Measurements from ENCODE around the gene CFAP46. TPM values are rescaled to one million over a fixed set of nuclear protein-coding genes. Genes with fewer than 3 reads are reported as not detected.

CFAP46 gene
- total RNA-seq, 4 donors from 2014 or later = under 0.01 to 1.3 (median 0.28) TPM

DNA sequence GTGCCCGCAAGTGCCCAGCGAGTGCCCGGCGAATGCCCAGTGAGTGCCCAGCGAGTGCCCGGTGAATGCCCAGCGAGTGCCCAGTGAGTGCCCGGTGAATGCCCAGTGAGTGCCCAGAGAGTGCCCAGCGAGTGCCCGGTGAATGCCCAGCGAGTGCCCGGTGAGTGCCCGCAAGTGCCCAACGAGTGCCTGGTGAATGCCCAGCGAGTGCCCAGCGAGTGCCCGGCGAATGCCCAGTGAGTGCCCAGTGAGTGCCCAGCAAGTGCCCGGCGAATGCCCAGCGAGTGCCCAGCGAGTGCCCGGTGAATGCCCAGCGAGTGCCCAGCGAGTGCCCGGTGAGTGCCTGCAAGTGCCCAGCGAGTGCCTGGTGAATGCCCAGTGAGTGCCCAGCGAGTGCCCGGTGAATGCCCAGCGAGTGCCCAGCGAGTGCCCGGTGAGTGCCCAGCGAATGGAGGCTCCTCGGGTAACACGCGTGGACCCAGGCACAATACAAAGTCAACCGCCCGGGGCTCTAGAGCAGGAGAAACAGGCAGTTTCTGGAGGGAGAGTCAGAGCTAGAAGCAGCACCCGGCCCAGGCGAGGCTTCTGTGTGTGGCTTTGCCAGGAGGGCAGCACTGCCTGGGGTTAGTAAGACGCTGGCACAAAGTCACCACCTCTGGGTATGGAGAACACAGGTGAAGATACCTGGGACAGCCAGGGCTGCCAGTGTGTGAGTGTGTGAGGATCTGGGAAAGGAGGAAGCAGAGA, 38.2 kb upstream of the CFAP46 start:
- H3K4me1 ChIP-seq = no peaks in the 10 kb centered on the region
- no peaks in the 10 kb centered on the region for H3K36me3 ChIP-seq
- H3K27ac ChIP-seq (replicated peaks in 1 of 4) = no peak overlapping the region
- TF ChIP-seq POLR2A (IDR thresholded peaks at IDR 0.05; ENCODE audit: low read depth) (no peak), POLR2AphosphoS5 (IDR thresholded peaks at IDR 0.05) (no peak), EP300 (IDR thresholded peaks at IDR 0.05) (no peak), CTCF (IDR thresholded peaks at IDR 0.05) (no peak)
- intact Hi-C loops (cut with DNase I) = no loop called here
- DNase-seq (ENCODE audit: extremely low spot score) = no peak
- H3K27me3 ChIP-seq = peaks cover 0 to 24% (median 0%) of the 10 kb centered on the region in 4 donors
- 83% methylated on average over 16 of the region's 41 CpGs for WGBS
- H3K4me3 ChIP-seq = no peak overlapping the region
- H3K9me3 ChIP-seq = no peaks in the 10 kb centered on the region

DNA sequence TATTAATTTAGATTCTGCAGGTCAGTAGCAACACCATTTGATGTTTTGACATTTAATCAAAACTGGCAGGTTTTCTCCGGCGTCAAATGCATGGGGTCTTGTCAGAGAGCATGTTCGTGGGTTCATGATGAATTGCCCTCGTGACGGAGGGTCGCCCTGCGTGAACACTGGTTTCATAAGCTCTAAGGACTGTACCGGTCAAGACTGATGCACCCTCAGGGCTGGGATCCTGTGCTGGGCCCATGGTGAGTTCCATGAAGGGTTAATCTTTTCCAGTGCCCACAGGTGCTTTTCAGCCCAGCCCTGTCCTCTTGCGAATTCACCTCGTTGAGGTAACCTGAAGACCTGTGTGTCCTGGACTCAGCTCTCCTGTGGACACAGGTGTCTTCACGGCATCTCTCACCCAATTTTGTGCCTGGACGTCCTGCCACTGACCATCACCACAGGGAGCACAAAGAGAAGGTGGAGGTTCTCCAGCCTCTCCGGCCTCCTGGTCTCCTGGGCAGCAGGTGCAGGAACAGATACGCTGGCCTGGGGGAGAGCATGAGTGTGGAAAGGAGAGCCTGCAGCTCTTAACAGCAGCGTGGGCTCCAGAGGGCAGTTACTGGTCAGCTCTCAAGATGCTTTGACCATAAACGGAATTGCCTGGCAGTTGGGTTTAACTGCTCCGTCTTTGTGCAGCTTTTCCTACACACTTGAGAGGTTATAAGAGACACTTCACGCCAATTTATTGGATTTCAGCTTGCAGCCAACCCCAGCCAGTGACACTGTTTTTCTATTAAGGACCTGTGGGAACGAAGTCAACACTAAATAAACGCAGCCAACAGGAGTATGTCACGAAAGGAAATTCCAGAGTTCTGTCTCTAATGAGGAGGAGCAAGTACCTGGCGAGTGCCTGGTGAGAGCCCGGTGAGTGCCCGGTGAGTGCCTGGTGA, 37.4 kb upstream of the CFAP46 start:
- intact Hi-C loops (cut with DNase I) = no loop called here
- Histone ChIP-seq H3K4me3 (no peak overlapping the region), H3K27ac (replicated peaks in 1 of 4) (no peak overlapping the region), H3K9me3 (no peaks in the 10 kb centered on the region), H3K27me3 (peaks cover 0 to 24% (median 0%) of the 10 kb centered on the region in 4 donors), H3K4me1 (no peaks in the 10 kb centered on the region), H3K36me3 (no peaks in the 10 kb centered on the region)
- no peak for DNase-seq (ENCODE audit: extremely low spot score)
- TF ChIP-seq CTCF (IDR thresholded peaks at IDR 0.05) = no peak
- no peak for TF ChIP-seq POLR2A (IDR thresholded peaks at IDR 0.05; ENCODE audit: low read depth)
- TF ChIP-seq EP300 (IDR thresholded peaks at IDR 0.05) = no peak
- 72% methylated on average over 18 of the region's 24 CpGs for WGBS

GRCh38 chr10:132978542-132978941, 36.2 kb upstream of the CFAP46 start:
- Histone ChIP-seq H3K9me3 (no peaks in the 10 kb centered on the region), H3K36me3 (no peaks in the 10 kb centered on the region), H3K4me1 (no peaks in the 10 kb centered on the region), H3K4me3 (no peak overlapping the region), H3K27me3 (peaks cover 0 to 36% (median 0%) of the 10 kb centered on the region in 4 donors), H3K27ac (replicated peaks in 1 of 4) (no peak overlapping the region)
- DNase-seq (ENCODE audit: extremely low spot score) = no peak
- 86% methylated on average over 9 of the region's 9 CpGs for WGBS
- TF ChIP-seq CTCF (IDR thresholded peaks at IDR 0.05) = no peak
- TF ChIP-seq POLR2A (IDR thresholded peaks at IDR 0.05; ENCODE audit: low read depth) = no peak
- TF ChIP-seq EP300 (IDR thresholded peaks at IDR 0.05) = no peak
- TF ChIP-seq POLR2AphosphoS5 (IDR thresholded peaks at IDR 0.05) = no peak
- intact Hi-C loops (cut with DNase I) = no loop called here

DNA sequence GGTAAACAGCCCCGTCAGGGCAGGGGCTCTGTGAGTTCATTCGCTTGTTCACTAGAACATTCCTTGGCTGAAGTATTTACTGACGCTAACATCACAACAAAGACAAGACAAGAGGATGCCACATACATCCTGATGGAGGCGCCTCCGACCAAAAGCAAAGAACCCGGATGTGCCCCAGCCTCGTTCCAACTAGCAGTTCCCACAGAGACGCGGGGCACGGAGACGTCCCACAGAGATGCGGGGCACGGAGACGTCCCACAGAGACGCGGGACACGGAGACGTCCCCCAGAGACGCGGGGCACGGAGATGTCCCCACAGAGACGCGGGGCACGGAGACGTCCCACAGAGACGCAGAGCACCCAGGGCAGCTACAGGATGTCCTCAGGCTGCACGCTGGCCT, 35.4 kb upstream of the CFAP46 start:
- no peak for DNase-seq (ENCODE audit: extremely low spot score)
- H3K9me3 ChIP-seq = no peaks in the 10 kb centered on the region
- no peak overlapping the region for H3K4me3 ChIP-seq
- no peaks in the 10 kb centered on the region for H3K4me1 ChIP-seq
- peaks cover 0 to 43% (median 0%) of the 10 kb centered on the region in 4 donors for H3K27me3 ChIP-seq
- no peak for TF ChIP-seq POLR2AphosphoS5 (IDR thresholded peaks at IDR 0.05)
- no peak for TF ChIP-seq EP300 (IDR thresholded peaks at IDR 0.05)
- TF ChIP-seq CTCF (IDR thresholded peaks at IDR 0.05) = no peak
- TF ChIP-seq POLR2A (IDR thresholded peaks at IDR 0.05; ENCODE audit: low read depth) = no peak
- WGBS = 81% methylated on average over 27 of the region's 27 CpGs
- intact Hi-C loops (cut with DNase I) = no loop called here
- H3K27ac ChIP-seq (replicated peaks in 1 of 4) = no peak overlapping the region
- no peaks in the 10 kb centered on the region for H3K36me3 ChIP-seq
